Neuronal stem cell (in vitro differentiated cells): ENCODE results near the gene TMC1.

ENCODE experiments used
- DNase-seq: peaks from one replicate; pipeline ENCODE4 v3.0.0-alpha.2; 2013; ENCODE audit warnings: low spot score
- H2AFZ ChIP-seq: one replicate; pipeline ENCODE4 v1.6.1; 2013; ENCODE audit warnings: mild to moderate bottlenecking, low read length, inconsistent platforms
- H2AK5ac ChIP-seq: 2 replicates; pipeline ENCODE4 v1.6.1; 2013; ENCODE audit warnings: low read depth, mild to moderate bottlenecking, inconsistent platforms, low read length, moderate library complexity, mixed read lengths
- H2BK120ac ChIP-seq: 2 replicates; pipeline ENCODE4 v1.6.1; 2013; ENCODE audit warnings: low read depth, mild to moderate bottlenecking, inconsistent platforms, low read length, moderate library complexity, mixed read lengths
- H2BK12ac ChIP-seq: one replicate; pipeline ENCODE4 v1.6.1; 2013; ENCODE audit warnings: low read length, inconsistent platforms
- H2BK15ac ChIP-seq: 2 replicates; pipeline ENCODE4 v1.6.1; 2013; ENCODE audit warnings: mild to moderate bottlenecking, low read length, inconsistent platforms, mixed read lengths
- H2BK5ac ChIP-seq: one replicate; pipeline ENCODE4 v1.6.1; 2013; ENCODE audit warnings: inconsistent platforms, mild to moderate bottlenecking, low read length, moderate library complexity
- H3K14ac ChIP-seq: one replicate; pipeline ENCODE4 v1.6.1; 2013; ENCODE audit warnings: low read length, inconsistent platforms
- H3K18ac ChIP-seq: 2 replicates; pipeline ENCODE4 v1.6.1; 2013; ENCODE audit warnings: low read length, inconsistent platforms
- H3K23ac ChIP-seq: 2 replicates; pipeline ENCODE4 v1.6.1; 2013; ENCODE audit warnings: low read depth, mild to moderate bottlenecking, mixed read lengths, low read length, inconsistent platforms; ENCODE audit not compliant: poor library complexity
- H3K27ac ChIP-seq: replicated peaks from 3 replicates; pipeline ENCODE4 v1.5.1; 2013; ENCODE audit warnings: low read length, inconsistent platforms
- H3K27me3 ChIP-seq, 3 experiments: 2 replicates each; pipeline ENCODE4 v1.6.1; 2013; ENCODE audit warnings: low read length in 3 of 3, mild to moderate bottlenecking in 2 of 3, inconsistent platforms in 1 of 3, low read depth in 1 of 3, mixed read lengths in 1 of 3, moderate library complexity in 1 of 3; ENCODE audit not compliant: control insufficient read depth in 3 of 3, insufficient read depth in 3 of 3
- H3K36me3 ChIP-seq, 2 donors: replicated peaks in 1 of 2; 2 replicates each; pipeline ENCODE4 v1.6.1; 2013; ENCODE audit warnings: low read length in 2 of 2; ENCODE audit not compliant: control insufficient read depth in 2 of 2, insufficient read depth in 2 of 2
- H3K4ac ChIP-seq: 2 replicates; pipeline ENCODE4 v1.6.1; 2013; ENCODE audit warnings: inconsistent platforms, mild to moderate bottlenecking, low read length, moderate library complexity
- H3K4me1 ChIP-seq, 2 donors: 1 replicate in 1 of 2; 2 replicates in 1 of 2; pipeline ENCODE4 v1.6.1; 2013; ENCODE audit warnings: low read length in 2 of 2, low read depth in 1 of 2; ENCODE audit not compliant: control insufficient read depth in 2 of 2, insufficient read depth in 1 of 2
- H3K4me2 ChIP-seq: one replicate; pipeline ENCODE4 v1.6.1; 2013; ENCODE audit warnings: mild to moderate bottlenecking, low read length, inconsistent platforms; ENCODE audit not compliant: insufficient read depth, poor library complexity, severe bottlenecking
- H3K4me3 ChIP-seq, 2 donors: 2 replicates each; pipeline ENCODE4 v1.5.1; 2013; ENCODE audit warnings: low read length in 2 of 2, mild to moderate bottlenecking in 2 of 2, inconsistent platforms in 1 of 2, moderate library complexity in 1 of 2
- H3K79me1 ChIP-seq: one replicate; pipeline ENCODE4 v1.6.1; 2013; ENCODE audit warnings: low read depth, mild to moderate bottlenecking, inconsistent platforms, low read length, moderate library complexity
- H3K9ac ChIP-seq: one replicate; pipeline ENCODE4 v1.6.1; 2013; ENCODE audit warnings: mild to moderate bottlenecking, low read depth, low read length, inconsistent platforms; ENCODE audit not compliant: poor library complexity
- H3K9me3 ChIP-seq, 2 donors: replicated peaks in 1 of 2; 2 replicates each; pipeline versions ENCODE3 to v1.6.1; 2013; ENCODE audit warnings: low read length in 2 of 2, mild to moderate bottlenecking in 2 of 2, inconsistent platforms in 1 of 2, low read depth in 1 of 2, mixed read lengths in 1 of 2, moderate library complexity in 1 of 2; ENCODE audit not compliant: control insufficient read depth in 2 of 2, insufficient read depth in 1 of 2
- H4K8ac ChIP-seq: one replicate; pipeline ENCODE4 v1.6.1; 2013; ENCODE audit warnings: low read depth, mild to moderate bottlenecking, inconsistent platforms, low read length, moderate library complexity
- H4K91ac ChIP-seq: one replicate; pipeline ENCODE4 v1.6.1; 2013; ENCODE audit warnings: low read length, low read depth, mild to moderate bottlenecking, inconsistent platforms; ENCODE audit not compliant: poor library complexity
- WGBS, 2 donors: extraction: QIAGEN DNeasy Blood & Tissue Kit; methylation state at CpG; one replicate each; pipeline ENCODE4 v1.1.7; 2013; ENCODE audit warnings: missing lambda C conversion rate in 2 of 2, mixed read lengths in 1 of 2; ENCODE audit not compliant: insufficient read length in 2 of 2, insufficient replicate concordance in 1 of 2; ENCODE audit errors: extremely low coverage in 2 of 2; 5-methylcytosine and 5-hydroxymethylcytosine counted together

The TMC1 gene

DNA sequence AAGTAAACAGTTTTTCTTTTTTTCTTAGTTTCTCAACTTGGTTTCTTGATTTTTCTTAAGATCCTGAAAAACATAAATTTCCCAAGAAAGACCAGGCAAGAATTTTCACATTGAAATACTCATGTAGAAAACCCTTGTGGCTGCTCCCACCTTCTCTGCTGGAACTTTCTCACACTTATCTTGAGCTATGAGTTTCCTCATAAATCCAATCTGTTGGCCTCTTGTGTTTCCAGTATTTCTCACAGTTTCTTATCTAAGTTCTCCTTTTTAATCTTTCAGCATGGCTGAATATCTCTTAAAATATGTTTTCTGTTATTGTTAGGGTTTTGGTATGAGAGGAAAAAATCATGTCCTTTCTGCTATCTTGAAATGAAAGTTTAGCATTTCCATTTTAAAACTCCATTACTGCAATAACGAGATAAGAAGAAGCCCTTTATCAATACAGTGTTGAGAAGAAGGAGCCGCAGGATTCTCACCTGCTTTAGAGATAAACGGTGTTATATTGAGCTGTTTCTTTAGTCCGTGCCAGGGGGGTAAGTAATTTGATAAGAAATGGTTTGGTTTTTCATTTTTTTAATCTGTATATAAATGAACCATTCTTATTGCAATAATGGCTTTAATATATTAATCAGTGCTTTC, 342.2 kb downstream of the TMC1 start:
- WGBS, 2 donors: no CpG with 5 or more reads among the region's 4 CpGs
- no peaks in the 10 kb centered on the region for H3K36me3 ChIP-seq
- no peaks in the 10 kb centered on the region for H3K27me3 ChIP-seq
- H3K4me1 ChIP-seq: no peaks in the 10 kb centered on the region
- no peak overlapping the region for H3K4me2 ChIP-seq
- H2BK120ac ChIP-seq: no peak overlapping the region
- no peak overlapping the region for H2AK5ac ChIP-seq
- no peaks in the 10 kb centered on the region for H3K9me3 ChIP-seq
- no peak overlapping the region for H3K4ac ChIP-seq
- no peak overlapping the region for H2AFZ ChIP-seq
- no peak overlapping the region for H3K9ac ChIP-seq
- H3K27ac ChIP-seq: no peak overlapping the region
- no peaks in the 10 kb centered on the region for H3K79me1 ChIP-seq
- no peak overlapping the region for H3K18ac ChIP-seq
- H3K4me3 ChIP-seq: no peak overlapping the region
- no peak overlapping the region for H4K8ac ChIP-seq
- no peak overlapping the region for H3K14ac ChIP-seq
- no peak overlapping the region for H2BK5ac ChIP-seq
- DNase-seq: no peak
- H2BK12ac ChIP-seq: no peak overlapping the region
- no peak overlapping the region for H3K23ac ChIP-seq
- no peak overlapping the region for H4K91ac ChIP-seq
- no peak overlapping the region for H2BK15ac ChIP-seq

- Histone ChIP-seq H3K27ac (no peak overlapping the region), H3K27me3 (no peaks in the 10 kb centered on the region), H3K79me1 (no peaks in the 10 kb centered on the region), H3K9ac (no peak overlapping the region), H3K23ac (no peak overlapping the region), H3K36me3 (no peaks in the 10 kb centered on the region), H2BK12ac (no peak overlapping the region), H4K91ac (no peak overlapping the region), H3K4ac (no peak overlapping the region), H2AFZ (no peak overlapping the region), H3K4me2 (no peak overlapping the region), H2BK15ac (no peak overlapping the region), H2BK5ac (no peak overlapping the region), H2AK5ac (no peak overlapping the region), H3K9me3 (no peaks in the 10 kb centered on the region), H2BK120ac (no peak overlapping the region), H3K14ac (no peak overlapping the region), H4K8ac (no peak overlapping the region), H3K4me1 (no peaks in the 10 kb centered on the region), H3K4me3 (no peak overlapping the region), H3K18ac (no peak overlapping the region)
- WGBS, 2 donors: no CpG with 5 or more reads among the region's 1 CpG
- no peak for DNase-seq
Observed at GRCh38 chr9:72864327-72864726, 342.9 kb downstream of the TMC1 start.

DNA sequence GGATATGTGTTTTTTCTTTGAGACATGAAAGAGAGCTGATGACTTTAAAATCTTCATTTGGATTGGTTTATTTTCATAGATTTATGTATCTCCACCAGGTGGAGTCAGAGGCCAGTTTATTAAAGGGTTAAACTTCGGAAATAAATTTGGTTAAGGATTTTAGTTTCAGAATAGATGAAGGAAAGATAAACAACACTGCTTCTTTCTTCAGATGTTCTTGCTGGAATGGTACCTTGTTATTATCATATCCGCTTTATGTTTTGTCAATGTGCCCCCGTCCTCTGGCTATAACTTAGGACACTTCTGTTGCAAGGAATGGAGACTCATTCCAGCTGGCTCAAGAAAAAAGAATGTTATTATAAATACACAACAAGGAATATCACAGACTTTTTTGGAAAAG, 350.3 kb downstream of the TMC1 start:
- WGBS, 2 donors: no CpG with 5 or more reads among the region's 3 CpGs
- H2BK120ac ChIP-seq: no peak overlapping the region
- no peaks in the 10 kb centered on the region for H3K36me3 ChIP-seq
- no peak for DNase-seq
- H3K79me1 ChIP-seq: no peaks in the 10 kb centered on the region
- no peak overlapping the region for H2BK5ac ChIP-seq
- H4K8ac ChIP-seq: no peak overlapping the region
- H3K4ac ChIP-seq: no peak overlapping the region
- no peak overlapping the region for H3K18ac ChIP-seq
- H3K4me1 ChIP-seq: no peaks in the 10 kb centered on the region
- H3K9me3 ChIP-seq: no peaks in the 10 kb centered on the region
- no peak overlapping the region for H3K4me3 ChIP-seq
- no peak overlapping the region for H3K27ac ChIP-seq
- no peak overlapping the region for H2BK12ac ChIP-seq
- H3K9ac ChIP-seq: no peak overlapping the region
- H4K91ac ChIP-seq: no peak overlapping the region
- H2AFZ ChIP-seq: no peak overlapping the region
- H3K23ac ChIP-seq: no peak overlapping the region
- H3K27me3 ChIP-seq: no peaks in the 10 kb centered on the region
- no peak overlapping the region for H3K14ac ChIP-seq
- H3K4me2 ChIP-seq: no peak overlapping the region
- H2BK15ac ChIP-seq: no peak overlapping the region
- H2AK5ac ChIP-seq: no peak overlapping the region

GRCh38 chr9:72872718-72873117, 351.3 kb downstream of the TMC1 start:
- Histone ChIP-seq H2AK5ac (no peak overlapping the region), H2BK15ac (no peak overlapping the region), H3K27me3 (no peaks in the 10 kb centered on the region), H2BK12ac (no peak overlapping the region), H2BK5ac (no peak overlapping the region), H3K23ac (no peak overlapping the region), H3K14ac (no peak overlapping the region), H4K8ac (no peak overlapping the region), H3K4me1 (no peaks in the 10 kb centered on the region), H3K36me3 (no peaks in the 10 kb centered on the region), H3K79me1 (no peaks in the 10 kb centered on the region), H3K4me2 (no peak overlapping the region), H2AFZ (no peak overlapping the region), H3K18ac (no peak overlapping the region), H3K4ac (no peak overlapping the region), H3K27ac (no peak overlapping the region), H3K9ac (no peak overlapping the region), H2BK120ac (no peak overlapping the region), H3K4me3 (no peak overlapping the region), H3K9me3 (no peaks in the 10 kb centered on the region), H4K91ac (no peak overlapping the region)
- WGBS, 2 donors: no CpG with 5 or more reads among the region's 2 CpGs
- DNase-seq: no peak
